GM12801 (cell line): ENCODE data around the gene SUPT6H.

ENCODE experiments used
- CTCF ChIP-seq: IDR thresholded peaks from one replicate; pipeline ENCODE4 v1.5.1; 2011; ENCODE audit warnings: control low read depth; ENCODE audit not compliant: insufficient read length; ENCODE audit errors: extremely low read depth

The SUPT6H gene

GRCh38 chr17:28704219-28704858 is 42.3 kb downstream of the SUPT6H start:
- no peak for TF ChIP-seq CTCF

GRCh38 chr17:28705074-28705659 is 43.2 kb downstream of the SUPT6H start:
- TF ChIP-seq CTCF, result no peak

GRCh38 chr17:28705728-28706334 is 43.8 kb downstream of the SUPT6H start:
- no peak for TF ChIP-seq CTCF

DNA sequence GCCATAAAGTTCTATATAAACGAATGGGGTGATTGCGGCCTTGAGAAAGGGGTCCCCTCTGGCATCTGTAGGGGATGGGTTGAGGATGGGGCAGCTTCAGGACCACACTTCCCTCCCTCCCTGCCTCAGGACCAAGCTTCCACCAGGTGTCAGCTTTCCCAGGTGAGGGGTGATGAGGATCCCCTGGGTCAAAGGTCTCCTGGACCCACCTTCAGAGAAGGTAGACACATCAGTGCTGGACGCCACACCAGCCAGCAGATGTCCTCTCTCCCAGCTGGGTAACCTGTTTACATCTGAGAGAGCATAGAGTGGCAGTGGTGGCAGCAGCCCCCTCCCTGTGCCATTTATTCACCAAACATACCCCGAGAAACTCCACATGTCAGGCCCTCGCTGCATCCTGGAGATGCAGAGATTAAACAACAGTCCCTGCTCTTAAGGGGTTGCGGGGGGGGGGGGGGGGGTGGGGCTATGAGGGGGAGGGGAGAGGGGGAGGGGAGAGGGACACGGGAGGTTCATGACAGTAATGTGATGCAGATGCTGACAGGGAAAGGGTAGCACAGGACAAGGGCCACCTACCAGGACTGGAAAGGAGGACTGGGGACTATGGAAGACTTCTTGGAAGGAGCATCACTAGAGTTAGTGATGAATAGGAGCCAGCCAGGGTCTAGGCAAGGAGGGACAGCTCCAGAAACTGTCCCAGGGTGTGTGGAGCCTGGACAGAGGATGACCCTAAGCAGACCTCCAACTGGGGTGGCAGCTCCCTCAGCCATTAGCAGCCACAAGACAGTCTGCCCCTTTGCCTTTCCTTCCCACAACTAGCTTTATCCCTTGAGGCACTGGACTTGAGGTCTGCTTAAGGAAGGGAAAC is 44.7 kb downstream of the SUPT6H start:
- no peak for TF ChIP-seq CTCF

- TF ChIP-seq CTCF, result no peak
These were observed 45.3 kb downstream of the SUPT6H start for GRCh38 chr17:28707339-28707720.

DNA sequence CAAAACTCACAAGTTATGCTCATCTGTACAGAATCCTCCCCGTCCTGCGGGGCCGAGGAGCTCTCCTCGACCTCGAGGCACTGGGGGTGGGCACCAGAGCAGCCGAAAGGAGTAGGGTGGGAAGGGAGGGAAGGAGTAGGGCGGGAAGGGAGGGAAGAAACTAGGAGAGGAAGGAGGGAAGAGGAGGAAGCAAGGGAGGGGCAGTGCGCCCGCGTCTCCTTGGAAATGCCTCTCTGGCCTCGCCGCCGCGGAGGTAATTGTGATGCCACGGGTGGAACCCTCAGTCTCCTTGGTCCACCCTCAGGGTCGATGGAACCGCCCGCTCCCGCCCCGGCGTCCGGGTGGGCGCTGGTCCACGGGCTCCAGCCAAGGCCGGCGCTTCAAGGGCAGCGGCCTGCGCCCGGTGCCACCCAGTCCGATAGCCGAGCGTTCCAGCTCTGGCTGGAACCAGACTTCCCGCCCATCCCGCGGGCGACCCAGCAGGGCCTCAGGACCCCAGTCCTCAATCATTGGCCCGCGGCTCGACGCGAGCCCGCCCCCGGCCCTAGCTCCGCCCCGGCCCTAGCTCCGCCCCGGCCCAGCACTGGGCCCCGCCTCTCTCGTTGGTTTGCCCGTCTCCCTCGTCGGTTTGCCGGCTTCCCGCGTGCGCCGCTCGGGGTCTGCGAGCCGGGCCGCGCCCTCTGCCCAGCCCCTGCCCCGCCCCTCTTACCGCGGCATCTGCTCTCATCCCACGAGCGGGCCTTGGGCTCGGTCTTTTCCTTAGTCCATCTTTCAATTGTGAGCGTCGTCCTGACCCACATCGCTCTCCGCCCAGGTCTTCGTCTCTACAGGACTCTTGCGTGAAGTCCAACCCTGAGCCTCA is 49.1 kb downstream of the SUPT6H start:
- no peak for TF ChIP-seq CTCF
